ENCODE data around the gene FHIT.

Gene FHIT

GRCh38 chr3:60469481-60469880 lies 781.8 kb downstream of the FHIT start:
- no peak for DNase-seq (ENCODE audit: low read depth)

GRCh38 chr3:60463685-60464084 lies 787.6 kb downstream of the FHIT start:
- DNase-seq (ENCODE audit: low read depth), result no peak

GRCh38 chr3:60461267-60461666 lies 790.0 kb downstream of the FHIT start:
- no peak for DNase-seq (ENCODE audit: low read depth)

GRCh38 chr3:60456180-60456579 lies 795.1 kb downstream of the FHIT start:
- no peak for DNase-seq (ENCODE audit: low read depth)

GRCh38 chr3:60453326-60453725 lies 797.9 kb downstream of the FHIT start:
- DNase-seq (ENCODE audit: low read depth), result no peak

- DNase-seq (ENCODE audit: low read depth), result no peak
Observed at GRCh38 chr3:60448696-60449095, 802.6 kb downstream of the FHIT start.

- no peak for DNase-seq (ENCODE audit: low read depth)
Observed at GRCh38 chr3:60445446-60445845, 805.8 kb downstream of the FHIT start.

GRCh38 chr3:60444898-60445437 lies 806.3 kb downstream of the FHIT start:
- no peak for DNase-seq (ENCODE audit: low read depth)

- DNase-seq (ENCODE audit: low read depth), result no peak
Observed at GRCh38 chr3:60440869-60441268, 810.4 kb downstream of the FHIT start.

- no peak for DNase-seq (ENCODE audit: low read depth)
Observed at GRCh38 chr3:60435941-60436650, 815.2 kb downstream of the FHIT start.

GRCh38 chr3:60434950-60435349 lies 816.3 kb downstream of the FHIT start:
- DNase-seq (ENCODE audit: low read depth), result no peak

- no peak for DNase-seq (ENCODE audit: low read depth)
Observed at GRCh38 chr3:60434323-60434722, 816.9 kb downstream of the FHIT start.

- DNase-seq (ENCODE audit: low read depth), result no peak
Observed at GRCh38 chr3:60431599-60431958, 819.7 kb downstream of the FHIT start.

GRCh38 chr3:60430205-60430604 lies 821.0 kb downstream of the FHIT start:
- DNase-seq (ENCODE audit: low read depth), result no peak

GRCh38 chr3:60427109-60427508 lies 824.1 kb downstream of the FHIT start:
- DNase-seq (ENCODE audit: low read depth), result no peak

- DNase-seq (ENCODE audit: low read depth), result no peak
Observed at GRCh38 chr3:60424942-60425341, 826.3 kb downstream of the FHIT start.

- DNase-seq (ENCODE audit: low read depth), result no peak
Observed at GRCh38 chr3:60424034-60424433, 827.2 kb downstream of the FHIT start.

- DNase-seq (ENCODE audit: low read depth), result no peak
Observed at GRCh38 chr3:60423556-60423955, 827.7 kb downstream of the FHIT start.

GRCh38 chr3:60421749-60422446 lies 829.4 kb downstream of the FHIT start:
- DNase-seq (ENCODE audit: low read depth), result no peak

GRCh38 chr3:60417576-60417975 lies 833.7 kb downstream of the FHIT start:
- DNase-seq (ENCODE audit: low read depth), result no peak

- DNase-seq (ENCODE audit: low read depth), result no peak
Observed at GRCh38 chr3:60414011-60414410, 837.2 kb downstream of the FHIT start.

- no peak for DNase-seq (ENCODE audit: low read depth)
Observed at GRCh38 chr3:60413551-60413950, 837.7 kb downstream of the FHIT start.

GRCh38 chr3:60403866-60404265 lies 847.4 kb downstream of the FHIT start:
- no peak for DNase-seq (ENCODE audit: low read depth)

- DNase-seq (ENCODE audit: low read depth), result no peak
Observed at GRCh38 chr3:60402931-60403330, 848.3 kb downstream of the FHIT start.

Measured in amniotic epithelial cell (primary cell).